Vagina (tissue), 2 donors: Measurements from ENCODE around the gene RASGRP3.

Experiments used
- POLR2A ChIP-seq, 2 donors: fragments of 450-650 bp; IDR thresholded peaks; one replicate each; pipeline ENCODE4 v1.6.1; 2017; ENCODE audit warnings: antibody characterized with exemption in 2 of 2, mild to moderate bottlenecking in 2 of 2, moderate library complexity in 2 of 2
- TF ChIP-seq, protein P1 (sequence below), 3 experiments: fragments of 450-650 bp in 2 of 3; fragments of 200-600 bp in 1 of 3; sonication (generic) in 1 of 3; IDR thresholded peaks; one replicate each; pipeline ENCODE4 v1.5.1; 2017 to 2019; ENCODE audit warnings: antibody characterized with exemption in 3 of 3, mild to moderate bottlenecking in 2 of 3, moderate library complexity in 2 of 3

DNA sequence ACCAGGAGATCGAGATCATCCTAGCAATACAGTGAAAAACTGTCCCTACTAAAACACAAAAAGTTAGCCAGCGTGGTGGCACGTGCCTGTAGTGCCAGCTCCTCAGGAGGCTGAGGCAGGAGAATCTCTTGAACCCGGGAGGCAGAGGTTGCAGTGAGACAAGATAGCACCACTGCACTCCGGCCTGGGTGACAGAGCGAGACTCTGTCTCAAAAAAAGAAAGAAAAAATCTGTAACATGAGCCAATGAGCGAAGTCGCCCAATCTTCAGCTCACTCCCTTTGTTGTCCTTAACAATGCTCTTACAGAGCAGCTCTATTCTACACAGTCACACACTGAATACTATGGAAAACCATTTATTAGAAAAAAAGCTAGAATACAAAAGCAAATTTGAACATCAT lies 100.6 kb downstream of the RASGRP3 start:
- TF ChIP-seq, protein P1, sequence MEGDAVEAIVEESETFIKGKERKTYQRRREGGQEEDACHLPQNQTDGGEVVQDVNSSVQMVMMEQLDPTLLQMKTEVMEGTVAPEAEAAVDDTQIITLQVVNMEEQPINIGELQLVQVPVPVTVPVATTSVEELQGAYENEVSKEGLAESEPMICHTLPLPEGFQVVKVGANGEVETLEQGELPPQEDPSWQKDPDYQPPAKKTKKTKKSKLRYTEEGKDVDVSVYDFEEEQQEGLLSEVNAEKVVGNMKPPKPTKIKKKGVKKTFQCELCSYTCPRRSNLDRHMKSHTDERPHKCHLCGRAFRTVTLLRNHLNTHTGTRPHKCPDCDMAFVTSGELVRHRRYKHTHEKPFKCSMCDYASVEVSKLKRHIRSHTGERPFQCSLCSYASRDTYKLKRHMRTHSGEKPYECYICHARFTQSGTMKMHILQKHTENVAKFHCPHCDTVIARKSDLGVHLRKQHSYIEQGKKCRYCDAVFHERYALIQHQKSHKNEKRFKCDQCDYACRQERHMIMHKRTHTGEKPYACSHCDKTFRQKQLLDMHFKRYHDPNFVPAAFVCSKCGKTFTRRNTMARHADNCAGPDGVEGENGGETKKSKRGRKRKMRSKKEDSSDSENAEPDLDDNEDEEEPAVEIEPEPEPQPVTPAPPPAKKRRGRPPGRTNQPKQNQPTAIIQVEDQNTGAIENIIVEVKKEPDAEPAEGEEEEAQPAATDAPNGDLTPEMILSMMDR (IDR thresholded peaks at IDR 0.05), result no peak
- TF ChIP-seq POLR2A (IDR thresholded peaks at IDR 0.05), result no peak
